Peyer's patch (tissue), 4 donors: Measurements from ENCODE around the gene ING3.

Experiments
- POLR2A ChIP-seq, 2 donors: fragments of 450-650 bp; IDR thresholded peaks; one replicate each; pipeline ENCODE4 v1.5.1; 2017; ENCODE audit warnings: antibody characterized with exemption in 2 of 2, mild to moderate bottlenecking in 2 of 2, moderate library complexity in 2 of 2
- TF ChIP-seq, protein P1 (sequence below), 6 experiments: fragments of 450-650 bp in 4 of 6; fragments of 200-600 bp in 2 of 6; sonication (generic) in 1 of 6; IDR thresholded peaks; one replicate each; pipeline ENCODE4 v1.5.1; 2017 to 2019; ENCODE audit warnings: antibody characterized with exemption in 6 of 6, mild to moderate bottlenecking in 3 of 6, moderate library complexity in 1 of 6

DNA sequence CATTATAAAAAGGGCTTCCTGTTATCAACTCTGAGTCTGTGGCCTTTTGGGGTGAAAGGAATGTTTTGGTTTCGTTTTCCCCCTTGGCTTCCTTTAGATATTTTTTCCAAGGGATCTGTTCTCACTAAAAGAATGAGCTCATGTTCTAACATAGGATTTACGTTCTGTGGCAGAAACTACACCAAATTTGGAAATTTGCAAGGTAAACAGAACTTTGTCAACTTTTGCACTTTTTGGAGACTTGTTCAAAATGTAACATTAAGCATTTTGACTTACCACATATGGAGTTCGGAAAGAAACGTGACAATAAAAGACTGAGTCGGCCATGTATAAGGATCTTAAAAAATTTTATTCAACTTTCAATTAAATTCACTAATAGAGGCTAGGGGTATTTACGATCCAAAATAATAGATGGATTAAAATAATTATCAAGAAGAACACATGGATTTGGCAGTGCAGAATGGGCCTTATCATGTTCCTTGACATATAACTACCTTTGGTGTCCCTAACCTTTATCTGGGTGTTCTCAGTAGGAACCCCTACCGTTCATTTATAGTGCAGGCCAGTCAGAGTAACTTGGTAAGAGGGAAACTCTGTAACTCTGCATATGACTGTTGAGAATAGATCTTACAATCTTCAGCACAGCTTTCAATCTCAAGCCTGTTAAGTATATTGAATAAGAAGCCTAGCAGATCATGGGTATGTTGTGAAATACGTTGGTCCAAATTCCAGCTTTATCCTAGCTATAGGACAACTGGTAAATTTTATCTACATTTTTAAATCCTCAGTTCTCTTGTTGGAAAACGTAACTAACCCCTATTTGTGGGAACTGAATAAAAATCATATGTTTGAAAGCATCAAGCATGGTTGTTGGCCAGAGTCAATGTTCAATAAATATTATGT lies 49.8 kb downstream of the ING3 start:
- TF ChIP-seq, protein P1, sequence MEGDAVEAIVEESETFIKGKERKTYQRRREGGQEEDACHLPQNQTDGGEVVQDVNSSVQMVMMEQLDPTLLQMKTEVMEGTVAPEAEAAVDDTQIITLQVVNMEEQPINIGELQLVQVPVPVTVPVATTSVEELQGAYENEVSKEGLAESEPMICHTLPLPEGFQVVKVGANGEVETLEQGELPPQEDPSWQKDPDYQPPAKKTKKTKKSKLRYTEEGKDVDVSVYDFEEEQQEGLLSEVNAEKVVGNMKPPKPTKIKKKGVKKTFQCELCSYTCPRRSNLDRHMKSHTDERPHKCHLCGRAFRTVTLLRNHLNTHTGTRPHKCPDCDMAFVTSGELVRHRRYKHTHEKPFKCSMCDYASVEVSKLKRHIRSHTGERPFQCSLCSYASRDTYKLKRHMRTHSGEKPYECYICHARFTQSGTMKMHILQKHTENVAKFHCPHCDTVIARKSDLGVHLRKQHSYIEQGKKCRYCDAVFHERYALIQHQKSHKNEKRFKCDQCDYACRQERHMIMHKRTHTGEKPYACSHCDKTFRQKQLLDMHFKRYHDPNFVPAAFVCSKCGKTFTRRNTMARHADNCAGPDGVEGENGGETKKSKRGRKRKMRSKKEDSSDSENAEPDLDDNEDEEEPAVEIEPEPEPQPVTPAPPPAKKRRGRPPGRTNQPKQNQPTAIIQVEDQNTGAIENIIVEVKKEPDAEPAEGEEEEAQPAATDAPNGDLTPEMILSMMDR (IDR thresholded peaks at IDR 0.05): no peak
- TF ChIP-seq POLR2A (IDR thresholded peaks at IDR 0.05): no peak
